Stimulated activated CD8-positive, alpha-beta memory T cell treated with anti-CD3 and anti-CD28 coated beads, Interleukin-15, amount 100 ng/mL, for 4 hours (primary cell): ENCODE results near the gene FRA10AC1.

ENCODE experiments used
- DNase-seq, 2 donors: peaks; one replicate each; pipeline ENCODE4 v3.0.0-alpha.2; 2020; ENCODE audit warnings: low read depth in 2 of 2

Gene FRA10AC1

GRCh38 chr10:93629647-93630305 lies 72.6 kb downstream of the FRA10AC1 start:
- no peak for DNase-seq

- no peak for DNase-seq
Observed at GRCh38 chr10:93628858-93629257, 73.5 kb downstream of the FRA10AC1 start.

GRCh38 chr10:93622942-93623341 lies 79.5 kb downstream of the FRA10AC1 start:
- DNase-seq = no peak

- no peak for DNase-seq
Observed at GRCh38 chr10:93620925-93621324, 81.5 kb downstream of the FRA10AC1 start.
